ENCODE data around the gene OSGIN1. TPM values are rescaled to one million over a fixed set of nuclear protein-coding genes. Genes with fewer than 3 reads are reported as not detected.

The OSGIN1 gene
- total RNA-seq, 1 experiment from 2014 or later: 1.7 TPM

DNA sequence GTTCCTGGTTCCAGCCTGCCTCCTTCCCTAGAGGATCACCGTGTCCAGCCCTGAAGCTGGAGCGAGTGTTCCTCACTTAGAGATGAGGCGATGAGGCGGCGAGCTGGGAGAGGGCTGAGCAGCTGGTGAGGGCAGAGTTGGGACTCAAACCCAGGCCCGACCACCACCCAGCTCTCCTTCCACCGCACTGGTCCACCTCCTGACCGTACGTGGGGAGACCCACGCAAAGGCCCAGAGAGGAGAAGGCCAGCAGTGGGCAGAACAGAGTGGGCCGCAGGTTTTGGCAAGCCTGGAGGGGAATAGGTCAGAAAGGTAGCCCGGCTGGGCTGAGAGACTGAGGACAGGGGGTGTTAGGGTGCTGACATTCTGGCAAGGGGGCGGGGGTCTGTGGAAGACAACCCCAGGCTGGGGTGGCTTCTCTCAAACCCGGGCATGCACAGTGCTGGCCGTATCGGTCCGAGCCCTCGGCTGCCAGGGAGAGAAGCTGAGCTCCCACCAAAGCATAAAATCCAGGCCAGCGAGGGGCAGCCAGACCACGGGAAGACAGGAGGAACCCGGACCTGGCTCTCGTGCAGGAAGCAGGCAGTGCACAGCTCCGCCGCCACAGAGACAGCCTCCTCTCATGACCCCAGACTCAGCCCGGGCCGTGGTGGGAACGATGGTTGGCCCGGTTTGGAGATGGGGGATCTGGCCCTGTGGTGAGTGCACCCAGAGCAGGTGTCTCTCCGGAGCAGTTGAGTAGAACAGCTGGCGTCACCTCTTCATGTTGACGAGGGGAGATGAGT is 29.3 kb upstream of the OSGIN1 start:
- CTCF ChIA-PET: interaction anchor here (0.5 to 1.8 kb wide), 6 partner anchors 18 to 371 kb away, joined by 4 read pairs; partner anchors contain the start of gene MLYCD
- Mint-ChIP-seq H3K27me3 (ENCODE audit: low read depth) (peaks cover 2% of the 10 kb centered on the region; the same call in 1 of the 2 replicates), H3K9me3 (peaks cover 18% of the 10 kb centered on the region), H3K27ac (no peak overlapping the region; the same call in 1 of the 2 replicates), H3K36me3 (peaks cover 26% of the 10 kb centered on the region), H3K4me1 (peaks cover 26% of the 10 kb centered on the region), H3K4me3 (no peak overlapping the region)
- no peak for ATAC-seq
- no peak for DNase-seq (ENCODE audit: low spot score)
- no peak for TF ChIP-seq MAX (CRISPR knock-in tag; IDR thresholded peaks at IDR 0.05)
- TF ChIP-seq, protein P1, sequence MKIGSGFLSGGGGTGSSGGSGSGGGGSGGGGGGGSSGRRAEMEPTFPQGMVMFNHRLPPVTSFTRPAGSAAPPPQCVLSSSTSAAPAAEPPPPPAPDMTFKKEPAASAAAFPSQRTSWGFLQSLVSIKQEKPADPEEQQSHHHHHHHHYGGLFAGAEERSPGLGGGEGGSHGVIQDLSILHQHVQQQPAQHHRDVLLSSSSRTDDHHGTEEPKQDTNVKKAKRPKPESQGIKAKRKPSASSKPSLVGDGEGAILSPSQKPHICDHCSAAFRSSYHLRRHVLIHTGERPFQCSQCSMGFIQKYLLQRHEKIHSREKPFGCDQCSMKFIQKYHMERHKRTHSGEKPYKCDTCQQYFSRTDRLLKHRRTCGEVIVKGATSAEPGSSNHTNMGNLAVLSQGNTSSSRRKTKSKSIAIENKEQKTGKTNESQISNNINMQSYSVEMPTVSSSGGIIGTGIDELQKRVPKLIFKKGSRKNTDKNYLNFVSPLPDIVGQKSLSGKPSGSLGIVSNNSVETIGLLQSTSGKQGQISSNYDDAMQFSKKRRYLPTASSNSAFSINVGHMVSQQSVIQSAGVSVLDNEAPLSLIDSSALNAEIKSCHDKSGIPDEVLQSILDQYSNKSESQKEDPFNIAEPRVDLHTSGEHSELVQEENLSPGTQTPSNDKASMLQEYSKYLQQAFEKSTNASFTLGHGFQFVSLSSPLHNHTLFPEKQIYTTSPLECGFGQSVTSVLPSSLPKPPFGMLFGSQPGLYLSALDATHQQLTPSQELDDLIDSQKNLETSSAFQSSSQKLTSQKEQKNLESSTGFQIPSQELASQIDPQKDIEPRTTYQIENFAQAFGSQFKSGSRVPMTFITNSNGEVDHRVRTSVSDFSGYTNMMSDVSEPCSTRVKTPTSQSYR (CRISPR knock-in tag; IDR thresholded peaks at IDR 0.05): no peak
- no peak for TF ChIP-seq TEAD4 (CRISPR knock-in tag; IDR thresholded peaks at IDR 0.05)
- no peak for TF ChIP-seq JAZF1 (CRISPR knock-in tag; IDR thresholded peaks at IDR 0.05)
- TF ChIP-seq USF2 (CRISPR knock-in tag; IDR thresholded peaks at IDR 0.05): no peak
- TF ChIP-seq TEAD1 (CRISPR knock-in tag; IDR thresholded peaks at IDR 0.05): no peak
- TF ChIP-seq MLX (CRISPR knock-in tag; IDR thresholded peaks at IDR 0.05): no peak
- no peak for TF ChIP-seq GABPB1 (CRISPR knock-in tag; IDR thresholded peaks at IDR 0.05)
- no peak for TF ChIP-seq EMX1 (CRISPR knock-in tag; IDR thresholded peaks at IDR 0.05)
- no peak for TF ChIP-seq ZNF416 (CRISPR knock-in tag; IDR thresholded peaks at IDR 0.05)
- no peak for TF ChIP-seq GTF2I (CRISPR knock-in tag; conservative IDR thresholded peaks at IDR 0.05)
- no peak for TF ChIP-seq ZNF396 (CRISPR knock-in tag; IDR thresholded peaks at IDR 0.05; ENCODE audit: borderline replicate concordance)
- TF ChIP-seq, protein P2, sequence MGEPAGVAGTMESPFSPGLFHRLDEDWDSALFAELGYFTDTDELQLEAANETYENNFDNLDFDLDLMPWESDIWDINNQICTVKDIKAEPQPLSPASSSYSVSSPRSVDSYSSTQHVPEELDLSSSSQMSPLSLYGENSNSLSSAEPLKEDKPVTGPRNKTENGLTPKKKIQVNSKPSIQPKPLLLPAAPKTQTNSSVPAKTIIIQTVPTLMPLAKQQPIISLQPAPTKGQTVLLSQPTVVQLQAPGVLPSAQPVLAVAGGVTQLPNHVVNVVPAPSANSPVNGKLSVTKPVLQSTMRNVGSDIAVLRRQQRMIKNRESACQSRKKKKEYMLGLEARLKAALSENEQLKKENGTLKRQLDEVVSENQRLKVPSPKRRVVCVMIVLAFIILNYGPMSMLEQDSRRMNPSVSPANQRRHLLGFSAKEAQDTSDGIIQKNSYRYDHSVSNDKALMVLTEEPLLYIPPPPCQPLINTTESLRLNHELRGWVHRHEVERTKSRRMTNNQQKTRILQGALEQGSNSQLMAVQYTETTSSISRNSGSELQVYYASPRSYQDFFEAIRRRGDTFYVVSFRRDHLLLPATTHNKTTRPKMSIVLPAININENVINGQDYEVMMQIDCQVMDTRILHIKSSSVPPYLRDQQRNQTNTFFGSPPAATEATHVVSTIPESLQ (CRISPR knock-in tag; IDR thresholded peaks at IDR 0.05): no peak
- TF ChIP-seq CDX4 (CRISPR knock-in tag; IDR thresholded peaks at IDR 0.05; ENCODE audit: borderline replicate concordance): no peak
- no peak for TF ChIP-seq RELA (CRISPR knock-in tag; IDR thresholded peaks at IDR 0.05; ENCODE audit: borderline replicate concordance)
- POLR2A ChIA-PET: no interaction called here

- Mint-ChIP-seq H3K27ac (peak overlapping the region; percentile 45; the same call in 1 of the 2 replicates), H3K36me3 (peaks cover 17% of the 10 kb centered on the region), H3K27me3 (ENCODE audit: low read depth) (peaks cover 2% of the 10 kb centered on the region; the same call in 1 of the 2 replicates), H3K4me3 (no peak overlapping the region), H3K4me1 (peaks cover 26% of the 10 kb centered on the region), H3K9me3 (peaks cover 9% of the 10 kb centered on the region; the same call in 1 of the 2 replicates)
- TF ChIP-seq, protein P3, sequence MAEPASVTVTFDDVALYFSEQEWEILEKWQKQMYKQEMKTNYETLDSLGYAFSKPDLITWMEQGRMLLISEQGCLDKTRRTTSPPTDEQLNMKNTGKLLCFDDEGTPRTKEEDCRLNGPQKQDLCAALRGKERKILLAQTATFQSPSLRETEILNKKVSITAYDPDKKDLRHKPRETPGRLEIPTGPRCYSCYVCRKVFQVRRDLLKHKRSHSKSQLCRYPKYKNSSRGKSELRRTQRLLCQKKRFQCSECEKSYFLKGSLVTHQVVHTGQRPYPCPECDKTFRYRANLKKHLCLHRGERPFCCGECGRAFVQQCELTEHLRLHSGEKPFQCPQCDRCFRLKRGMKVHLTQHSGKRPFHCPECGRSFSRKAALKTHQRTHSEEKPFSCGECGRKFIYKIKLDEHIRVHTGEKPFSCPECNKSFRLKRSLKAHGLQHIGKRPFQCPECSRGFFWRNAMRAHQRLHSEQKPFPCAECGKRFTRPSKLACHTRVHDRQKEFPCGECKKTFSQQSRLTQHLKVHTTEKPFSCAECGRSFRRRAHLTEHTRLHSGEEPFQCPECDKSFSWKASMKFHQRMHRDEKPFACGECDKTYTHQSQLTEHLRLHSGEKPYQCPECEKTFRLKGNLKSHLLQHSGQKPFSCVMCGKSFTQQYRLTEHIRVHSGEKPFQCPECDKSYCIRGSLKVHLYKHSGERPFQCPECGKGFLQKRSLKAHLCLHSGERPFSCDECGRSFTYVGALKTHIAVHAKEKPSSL (CRISPR knock-in tag; conservative IDR thresholded peaks at IDR 0.05): no peak
- no peak for ATAC-seq
- no peak for DNase-seq (ENCODE audit: low spot score)
- POLR2A ChIA-PET: no interaction called here
- CTCF ChIA-PET: interaction anchor here (1.0 to 2.9 kb wide), 3 partner anchors 29 to 141 kb away, joined by 3 to 18 read pairs (median 4); partner anchors contain the start of gene OSGIN1
Measured at GRCh38 chr16:83924686-83925085, 28.4 kb upstream of the OSGIN1 start.

All from WTC11 (cell line).